Activated naive CD4-positive, alpha-beta T cell treated with Interleukin-2 at 50 U/mL for 16 hours (primary cell): ENCODE measurements around the gene KLF16.
"Not testable (repeated sequence)": the region's sequence is repeated elsewhere in the genome, so short reads cannot be mapped to it uniquely, and the experiment has no call there.

Source experiments
- DNase-seq: peaks from one replicate; pipeline ENCODE4 v3.0.0-alpha.2; 2020

KLF16 gene

GRCh38 chr19:1883784-1884183 is 20.4 kb upstream of the KLF16 start:
- DNase-seq = no peak

GRCh38 chr19:1882786-1883692 is 19.7 kb upstream of the KLF16 start:
- DNase-seq = no peak

DNA sequence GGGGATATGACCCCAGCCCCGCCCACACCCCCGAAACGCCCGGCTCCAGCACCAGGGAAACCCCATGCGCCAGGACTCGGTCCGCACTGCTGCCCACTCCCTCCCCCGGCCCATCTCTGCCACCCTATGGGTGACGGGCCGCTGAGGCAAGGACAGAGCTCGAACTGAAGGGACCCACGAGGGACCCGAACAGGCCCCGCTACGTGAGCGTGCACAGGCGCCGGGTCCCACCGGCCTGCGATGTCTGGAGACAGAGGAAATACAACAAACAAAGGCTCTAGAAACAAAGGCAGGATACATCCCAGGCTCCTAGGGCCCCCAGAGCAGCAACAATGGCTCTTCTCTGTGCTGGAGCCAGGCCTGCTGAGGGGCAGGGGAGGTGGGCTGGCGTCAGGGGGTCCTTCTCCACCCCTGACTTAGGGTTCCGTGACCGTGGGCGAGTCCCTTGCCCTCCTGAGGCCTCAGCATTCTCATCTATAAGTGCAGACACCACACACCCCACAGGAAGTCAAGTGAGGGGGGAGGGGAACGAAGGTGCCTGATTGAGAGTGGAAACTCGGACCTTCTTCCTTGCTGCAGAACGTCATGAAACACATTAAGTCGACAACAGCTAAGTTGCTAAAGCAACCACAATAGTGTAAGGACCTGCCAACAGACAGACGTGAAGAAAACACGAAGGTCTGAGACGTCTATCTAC is 18.9 kb upstream of the KLF16 start:
- peak; percentile 67 for DNase-seq

DNA sequence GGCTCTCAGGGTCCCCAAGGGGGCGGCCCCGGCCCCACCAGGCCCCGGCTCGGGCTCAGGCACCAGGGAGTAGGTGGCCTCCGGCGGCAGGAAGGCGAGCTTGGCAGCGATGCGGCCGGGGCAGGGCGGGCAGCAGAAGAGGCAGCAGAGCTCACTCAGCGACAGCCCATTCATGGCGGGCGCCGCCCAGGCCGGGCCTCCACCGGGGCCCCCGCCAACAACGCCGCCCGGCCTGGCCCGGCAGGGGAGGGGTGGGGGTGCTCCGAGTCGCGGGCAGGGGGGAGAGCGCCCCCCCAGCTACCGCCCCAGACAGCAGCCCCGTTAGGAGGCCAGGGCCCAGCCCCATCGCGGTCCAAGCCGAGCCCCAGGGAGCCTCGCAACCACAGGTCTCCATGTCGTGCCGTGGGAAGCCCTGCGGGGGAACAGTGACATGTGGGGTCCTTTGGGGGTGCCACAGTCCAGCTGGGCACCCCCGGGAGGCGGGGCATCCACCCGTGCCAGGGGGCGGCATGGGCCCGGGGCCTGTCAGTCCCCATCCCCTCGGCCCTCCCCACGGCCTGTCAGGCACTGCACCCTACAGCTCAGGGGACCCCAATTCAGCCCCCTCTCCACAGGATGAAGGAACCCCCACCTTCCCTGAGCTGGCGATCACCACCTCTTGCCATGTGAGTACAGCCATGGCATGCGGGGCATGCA is 18.2 kb upstream of the KLF16 start:
- not testable (repeated sequence) for DNase-seq

- no peak for DNase-seq
Measured at GRCh38 chr19:1880611-1881392, 17.4 kb upstream of the KLF16 start.

GRCh38 chr19:1879982-1880381 is 16.6 kb upstream of the KLF16 start:
- not testable (repeated sequence) for DNase-seq

DNA sequence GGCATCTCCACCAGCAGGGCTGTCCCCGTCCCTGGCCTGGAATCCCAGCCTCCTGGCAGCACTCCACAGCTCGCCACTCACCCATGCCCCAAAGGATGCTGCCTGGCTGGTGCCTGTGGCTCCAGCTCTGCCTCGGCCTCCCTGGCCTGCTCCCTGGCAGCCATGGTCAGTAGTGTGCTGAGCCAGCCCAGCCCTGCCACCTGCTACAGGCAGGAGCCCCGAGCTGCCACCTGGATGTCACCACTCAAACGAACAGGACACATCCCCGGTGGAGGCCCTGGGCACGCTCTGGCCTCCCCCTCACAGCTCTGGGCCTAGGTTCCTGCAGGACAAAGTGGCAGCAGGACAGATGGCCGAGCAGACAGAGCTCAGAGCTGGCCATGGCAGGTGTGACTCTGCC is 15.2 kb upstream of the KLF16 start:
- DNase-seq = not testable (repeated sequence)

DNA sequence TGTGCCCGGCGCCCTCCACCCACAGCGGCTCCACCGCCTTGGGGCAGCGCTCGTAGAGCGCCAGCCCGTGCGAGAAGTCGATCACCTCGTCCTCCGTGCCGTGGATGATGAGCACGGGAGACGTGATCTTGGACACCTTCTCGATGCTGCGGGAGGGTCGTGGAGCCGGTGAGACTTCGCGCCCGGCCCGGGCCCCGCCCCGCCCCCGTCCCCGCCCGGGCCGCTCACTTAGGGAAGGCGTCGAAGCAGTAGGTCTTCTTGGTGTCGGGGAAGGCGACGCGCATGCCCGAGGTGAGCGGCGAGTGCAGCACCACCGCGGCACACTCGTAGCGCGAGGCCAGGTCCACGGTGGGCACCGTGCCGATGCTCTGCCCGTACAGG is 13.9 kb upstream of the KLF16 start:
- DNase-seq = not testable (repeated sequence)

DNA sequence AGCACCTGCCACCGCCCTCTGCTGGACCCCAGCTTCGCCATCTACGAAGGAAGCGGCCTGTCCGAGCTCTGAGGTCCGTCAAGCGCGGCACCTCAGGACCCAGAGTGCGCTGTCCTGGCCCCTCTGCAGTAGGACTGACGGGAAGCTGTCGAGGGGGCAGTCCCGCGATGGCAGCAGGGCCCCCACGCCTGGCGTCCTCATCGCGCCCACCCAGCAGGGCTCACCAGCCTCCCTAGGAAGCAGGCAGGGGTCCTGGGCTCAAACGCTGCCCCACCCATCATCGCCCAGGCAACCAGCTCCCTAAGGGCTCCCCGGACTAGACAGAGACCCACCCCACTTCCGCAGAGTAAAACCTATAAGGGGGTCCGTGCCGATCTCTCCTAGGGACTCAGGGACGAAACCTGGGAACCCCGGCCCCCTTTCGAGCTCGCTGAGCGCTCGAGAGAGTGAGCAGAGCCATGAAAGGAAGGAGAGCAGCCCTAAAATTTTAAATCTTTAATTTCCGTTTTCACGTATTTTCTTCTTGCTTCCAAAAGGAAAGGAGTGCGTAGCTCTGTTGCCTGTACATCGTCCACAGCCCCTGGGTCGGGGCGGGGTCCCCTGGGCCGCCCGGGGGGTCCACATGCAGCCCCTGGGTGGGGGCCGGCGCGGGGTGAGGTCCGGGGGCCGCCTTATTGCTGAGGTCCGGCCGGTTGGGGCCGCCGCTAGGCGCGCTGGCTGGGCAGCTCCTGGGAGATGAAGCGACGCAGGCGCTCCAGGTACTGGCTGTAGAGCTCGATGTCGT is 13.3 kb upstream of the KLF16 start:
- DNase-seq = not testable (repeated sequence)

- DNase-seq = peak; percentile 89
Measured at GRCh38 chr19:1875646-1876495, 12.5 kb upstream of the KLF16 start.

DNA sequence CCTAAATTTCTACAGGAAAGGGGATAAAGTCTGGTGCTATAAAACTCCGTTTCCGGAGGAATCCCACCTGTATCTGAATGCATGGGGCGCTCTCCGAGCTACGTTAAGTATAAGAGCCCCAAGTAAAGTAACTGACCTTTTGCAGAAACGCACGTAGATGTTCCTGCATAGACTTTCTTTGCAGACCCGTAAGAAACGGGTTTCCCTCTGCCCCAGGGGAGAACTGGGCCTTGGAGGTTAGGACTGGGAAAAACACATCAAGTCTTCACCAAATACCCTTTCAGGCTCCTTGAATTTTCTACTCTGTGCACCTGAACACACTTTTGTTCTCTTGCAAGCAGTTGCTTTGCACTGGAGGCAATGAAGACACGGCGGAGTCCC is 11.9 kb upstream of the KLF16 start:
- DNase-seq = not testable (repeated sequence)

GRCh38 chr19:1874554-1875185 is 11.3 kb upstream of the KLF16 start:
- no peak for DNase-seq

GRCh38 chr19:1873524-1874473 is 10.4 kb upstream of the KLF16 start:
- DNase-seq = no peak

DNA sequence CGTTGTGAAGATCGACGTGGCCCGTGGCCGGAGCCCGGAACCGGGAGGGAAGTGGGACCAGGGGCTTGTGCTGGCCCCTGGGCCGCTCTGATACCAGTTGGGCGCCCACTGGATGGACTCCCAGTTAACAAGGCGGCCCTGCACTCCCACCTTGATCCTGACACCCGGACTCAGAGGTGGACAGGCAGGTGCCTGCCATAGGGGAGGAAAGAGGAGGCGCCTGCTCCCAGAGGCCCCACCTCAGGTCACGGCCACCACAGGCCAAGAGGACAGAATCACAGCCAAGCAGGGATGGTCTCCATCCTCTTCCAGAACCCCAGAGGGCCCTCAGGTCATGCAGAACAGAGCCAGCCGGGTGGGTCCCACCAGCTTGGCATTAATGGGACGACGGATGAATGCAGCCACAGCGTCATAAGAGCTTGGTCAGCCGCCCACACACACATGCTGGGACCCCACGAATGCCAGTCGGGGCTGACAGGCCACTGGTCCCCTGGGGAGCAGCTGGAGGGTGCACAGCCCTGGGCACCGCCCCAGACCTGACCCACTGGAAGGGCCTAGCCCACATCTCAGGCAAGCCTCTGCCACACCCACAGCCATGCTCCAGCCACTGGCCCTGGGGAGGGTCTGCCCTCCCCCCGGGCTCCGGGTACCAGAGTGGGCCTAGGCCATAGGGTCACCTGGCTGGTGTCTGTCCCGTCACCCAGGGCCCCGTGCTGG is 9.6 kb upstream of the KLF16 start:
- no peak for DNase-seq

GRCh38 chr19:1871630-1872029 is 8.3 kb upstream of the KLF16 start:
- DNase-seq = no peak

DNA sequence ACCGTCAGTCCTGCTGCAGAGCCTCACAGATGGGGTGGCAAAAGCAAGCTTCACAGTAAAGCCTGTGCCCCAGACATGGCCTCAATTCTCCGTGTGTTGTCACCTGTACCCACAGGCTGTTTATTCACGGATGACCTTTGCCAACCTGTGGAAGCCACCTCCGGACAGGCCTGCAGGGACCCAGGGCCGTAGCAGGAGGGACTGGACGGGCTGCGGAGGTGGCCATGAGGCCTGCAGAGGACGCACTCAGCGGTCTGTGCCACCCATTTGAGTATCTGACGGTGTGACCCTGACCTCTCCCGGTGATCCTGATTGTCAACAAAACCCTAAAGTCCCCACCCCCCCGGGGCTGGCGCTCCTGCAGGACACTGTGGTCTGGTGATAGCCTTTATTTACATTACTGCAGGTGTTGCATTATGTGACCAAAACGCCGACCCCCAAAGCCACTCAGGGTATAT is 7.8 kb upstream of the KLF16 start:
- DNase-seq = no peak

DNA sequence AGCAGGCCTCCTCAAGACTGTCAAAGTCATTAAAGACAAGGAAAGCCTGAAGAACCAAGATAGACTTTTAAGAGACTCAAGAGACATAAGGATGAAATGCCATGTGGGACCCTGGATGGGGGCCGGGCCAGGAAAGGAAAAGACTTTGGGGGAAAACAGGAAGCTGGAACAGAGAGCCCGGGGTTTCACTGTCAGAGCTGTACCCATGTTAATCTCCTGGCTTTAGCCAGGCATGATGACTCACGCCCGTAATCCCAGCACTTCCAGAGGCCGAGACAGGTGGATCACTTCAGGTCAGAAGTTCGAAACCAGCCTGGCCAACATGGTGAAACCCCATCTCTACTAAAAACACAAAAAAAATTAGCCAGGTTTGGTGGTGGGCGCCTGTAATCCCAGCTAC is 5.6 kb upstream of the KLF16 start:
- DNase-seq = no peak

GRCh38 chr19:1867349-1867724 is 4.0 kb upstream of the KLF16 start:
- DNase-seq = no peak
